ENCODE results near the gene SMOC2.

SMOC2 gene

DNA sequence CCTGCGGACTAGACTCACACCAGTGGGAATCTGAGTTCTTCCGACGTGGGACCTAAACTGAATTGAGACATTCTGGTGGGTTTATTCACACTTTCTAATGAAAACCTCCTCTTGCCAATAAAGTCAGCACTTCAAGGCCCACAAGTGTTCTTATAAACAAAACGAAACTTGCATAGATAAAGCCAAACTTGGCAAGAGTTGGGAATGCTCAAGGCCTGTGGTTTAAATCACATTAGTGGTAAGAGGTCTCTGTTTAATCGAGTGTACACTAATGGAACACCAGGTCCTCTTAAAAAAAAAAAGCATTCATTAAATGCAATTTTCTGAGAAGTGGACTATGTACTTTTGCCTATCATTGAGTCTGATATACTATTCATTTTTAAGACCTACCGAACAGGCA, 143.3 kb downstream of the SMOC2 start:
- Histone ChIP-seq H3K9me3 (no peaks in the 10 kb centered on the region), H3K4me3 (no peak overlapping the region), H3K36me3 (replicated peaks) (no peaks in the 10 kb centered on the region), H3K4me1 (no peaks in the 10 kb centered on the region), H3K27me3 (ENCODE audit: low read depth) (no peaks in the 10 kb centered on the region)
- in situ Hi-C loops (cut with MboI; ENCODE audit: low sequenced_read_pairs), result no loop called here
- DNase-seq (ENCODE audit: low spot score in 2 of 2), result no peak

DNA sequence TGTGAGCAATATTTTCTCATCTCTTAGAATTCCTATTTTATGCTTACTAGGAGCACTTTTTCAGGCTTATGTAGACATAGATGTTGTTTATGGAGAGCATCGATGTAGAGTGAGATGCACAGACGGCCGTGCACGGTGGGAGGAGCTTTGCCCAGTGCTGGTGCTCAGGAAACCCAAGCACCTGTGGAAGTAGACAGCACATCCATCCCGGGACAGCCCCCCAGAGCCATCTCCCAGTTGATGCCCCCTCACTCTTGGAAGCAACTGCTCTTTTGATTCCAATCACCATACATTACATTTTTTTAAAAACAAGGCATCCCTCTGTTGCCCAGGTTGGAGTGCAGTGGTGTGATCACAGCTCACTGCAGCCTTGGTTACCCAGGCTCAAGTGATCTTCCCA, 143.7 kb downstream of the SMOC2 start:
- Histone ChIP-seq H3K27me3 (ENCODE audit: low read depth) (no peaks in the 10 kb centered on the region), H3K36me3 (replicated peaks) (no peaks in the 10 kb centered on the region), H3K9me3 (no peaks in the 10 kb centered on the region), H3K4me1 (no peaks in the 10 kb centered on the region), H3K4me3 (no peak overlapping the region)
- in situ Hi-C loops (cut with MboI; ENCODE audit: low sequenced_read_pairs), result no loop called here
- no peak for DNase-seq (ENCODE audit: low spot score in 2 of 2)

DNA sequence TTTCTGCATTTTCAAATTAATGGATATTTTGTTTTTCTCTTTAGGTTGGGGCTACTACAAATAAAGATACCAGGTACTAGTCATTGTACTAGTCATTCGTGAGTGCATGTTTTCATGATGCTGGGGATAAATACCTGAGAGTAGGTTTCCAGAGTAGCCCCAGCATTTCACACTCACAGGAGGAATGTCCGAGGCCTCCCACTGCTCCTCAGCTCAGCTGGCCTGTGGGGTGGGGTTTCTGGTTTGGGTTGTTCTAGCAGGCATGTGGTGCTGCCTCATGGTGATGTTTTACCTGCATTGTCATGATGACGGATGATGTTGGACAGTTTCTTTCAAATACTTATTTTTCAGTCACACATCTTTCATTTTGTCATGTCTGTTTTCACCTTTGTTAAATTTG, 144.5 kb downstream of the SMOC2 start:
- Histone ChIP-seq H3K4me1 (no peaks in the 10 kb centered on the region), H3K4me3 (no peak overlapping the region), H3K36me3 (replicated peaks) (no peaks in the 10 kb centered on the region), H3K27me3 (ENCODE audit: low read depth) (no peaks in the 10 kb centered on the region), H3K9me3 (no peaks in the 10 kb centered on the region)
- in situ Hi-C loops (cut with MboI; ENCODE audit: low sequenced_read_pairs), result no loop called here
- DNase-seq (ENCODE audit: low spot score in 2 of 2), result no peak

DNA sequence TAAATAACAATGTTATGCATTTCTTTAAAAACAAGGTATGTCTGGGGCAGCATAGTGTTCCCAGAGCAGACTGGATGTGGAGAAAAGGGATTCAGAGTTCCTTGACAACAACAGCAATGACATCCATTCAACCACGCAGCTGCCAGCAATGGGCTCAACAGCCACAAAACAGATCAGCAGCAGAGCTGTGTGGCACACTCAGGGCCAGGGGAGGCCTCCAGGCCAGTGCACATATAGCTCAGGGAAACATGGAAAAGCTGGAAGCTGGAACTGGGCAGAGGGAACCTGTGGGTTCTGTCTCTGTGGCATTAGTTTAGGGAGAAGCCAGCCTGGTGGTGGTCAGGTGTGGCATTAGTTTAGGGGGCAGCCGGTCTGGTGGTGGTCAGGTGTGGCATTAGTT, 148.3 kb downstream of the SMOC2 start:
- Histone ChIP-seq H3K27me3 (ENCODE audit: low read depth) (no peaks in the 10 kb centered on the region), H3K9me3 (no peaks in the 10 kb centered on the region), H3K4me1 (no peaks in the 10 kb centered on the region), H3K36me3 (replicated peaks) (no peaks in the 10 kb centered on the region), H3K4me3 (no peak overlapping the region)
- DNase-seq (ENCODE audit: low spot score in 2 of 2), result no peak
- in situ Hi-C loops (cut with MboI; ENCODE audit: low sequenced_read_pairs), result no loop called here

DNA sequence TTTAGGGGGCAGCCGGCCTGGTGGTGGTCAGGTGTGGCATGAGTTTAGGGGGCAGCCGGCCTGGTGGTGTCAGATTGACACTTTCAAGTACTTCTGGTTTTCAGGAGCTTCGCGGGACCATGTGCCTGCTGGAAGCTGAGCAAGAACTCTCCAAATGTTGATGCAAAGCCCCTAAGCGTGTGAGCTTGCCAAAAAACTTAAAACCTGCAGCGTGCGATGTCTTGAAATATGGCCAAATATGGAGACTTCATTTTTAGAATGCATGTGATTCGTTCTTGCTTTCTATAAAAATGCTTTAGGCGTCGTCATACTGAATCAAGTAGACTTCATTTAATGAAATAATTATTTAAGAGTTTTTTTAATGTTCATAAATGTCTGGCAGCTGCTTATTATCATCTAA, 149.4 kb downstream of the SMOC2 start:
- DNase-seq (ENCODE audit: low spot score in 2 of 2), result no peak
- H3K36me3 ChIP-seq (replicated peaks), result no peaks in the 10 kb centered on the region
- in situ Hi-C loops (cut with MboI; ENCODE audit: low sequenced_read_pairs), result no loop called here
- no peak overlapping the region for H3K4me3 ChIP-seq
- H3K4me1 ChIP-seq, result no peaks in the 10 kb centered on the region
- no peaks in the 10 kb centered on the region for H3K9me3 ChIP-seq
- no peaks in the 10 kb centered on the region for H3K27me3 ChIP-seq (ENCODE audit: low read depth)

DNA sequence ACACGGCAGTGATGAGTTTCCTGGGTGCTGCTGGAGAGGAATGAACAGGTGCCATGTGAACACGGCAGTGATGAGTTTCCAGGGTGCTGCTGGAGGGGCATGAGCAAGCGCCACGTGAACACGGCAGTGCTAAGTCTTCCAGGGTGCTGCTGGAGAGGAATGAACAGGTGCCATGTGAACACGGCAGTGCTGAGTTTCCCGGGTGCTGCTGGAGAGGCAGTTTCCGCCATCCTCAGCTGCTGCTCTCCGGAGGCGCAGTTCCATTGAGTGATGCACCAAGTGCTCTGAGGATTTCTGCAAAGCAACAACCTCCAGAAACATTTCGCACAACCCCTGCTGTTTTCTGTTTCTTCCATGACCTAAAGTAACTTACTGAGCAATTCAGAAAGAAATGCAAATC, 155.4 kb downstream of the SMOC2 start:
- DNase-seq (ENCODE audit: low spot score in 2 of 2), result no peak
- in situ Hi-C loops (cut with MboI; ENCODE audit: low sequenced_read_pairs), result no loop called here

DNA sequence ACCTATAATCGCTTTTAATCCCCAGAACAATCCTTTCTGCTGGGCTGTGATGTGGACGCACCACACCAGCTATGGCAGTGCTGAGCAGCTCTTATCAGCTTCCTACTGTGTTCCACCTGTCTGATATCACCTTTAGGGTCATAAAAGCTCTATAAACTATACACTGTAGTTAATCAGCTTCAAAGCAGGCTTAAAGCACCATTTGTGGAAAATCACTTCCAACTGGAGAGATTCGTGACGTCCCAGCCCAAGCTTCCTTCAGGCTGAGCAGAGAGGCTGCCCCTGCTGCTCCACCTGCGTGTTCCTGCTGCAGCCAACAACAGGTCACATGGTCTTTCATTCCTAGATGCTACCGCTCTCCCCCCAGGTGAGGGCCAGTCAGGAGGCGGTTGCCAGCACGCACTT, 156.5 kb downstream of the SMOC2 start:
- Histone ChIP-seq H3K27me3 (ENCODE audit: low read depth) (no peaks in the 10 kb centered on the region), H3K4me3 (no peak overlapping the region), H3K36me3 (replicated peaks) (no peaks in the 10 kb centered on the region), H3K9me3 (no peaks in the 10 kb centered on the region), H3K4me1 (no peaks in the 10 kb centered on the region)
- in situ Hi-C loops (cut with MboI; ENCODE audit: low sequenced_read_pairs), result no loop called here
- DNase-seq (ENCODE audit: low spot score in 2 of 2), result no peak

More for the DNA sequence above, 155.4 kb downstream of the SMOC2 start:
- H3K4me1 ChIP-seq, result no peaks in the 10 kb centered on the region
- H3K4me3 ChIP-seq, result no peak overlapping the region
- H3K9me3 ChIP-seq, result no peaks in the 10 kb centered on the region
- H3K27me3 ChIP-seq (ENCODE audit: low read depth), result no peaks in the 10 kb centered on the region
- H3K36me3 ChIP-seq (replicated peaks), result no peaks in the 10 kb centered on the region

DNA sequence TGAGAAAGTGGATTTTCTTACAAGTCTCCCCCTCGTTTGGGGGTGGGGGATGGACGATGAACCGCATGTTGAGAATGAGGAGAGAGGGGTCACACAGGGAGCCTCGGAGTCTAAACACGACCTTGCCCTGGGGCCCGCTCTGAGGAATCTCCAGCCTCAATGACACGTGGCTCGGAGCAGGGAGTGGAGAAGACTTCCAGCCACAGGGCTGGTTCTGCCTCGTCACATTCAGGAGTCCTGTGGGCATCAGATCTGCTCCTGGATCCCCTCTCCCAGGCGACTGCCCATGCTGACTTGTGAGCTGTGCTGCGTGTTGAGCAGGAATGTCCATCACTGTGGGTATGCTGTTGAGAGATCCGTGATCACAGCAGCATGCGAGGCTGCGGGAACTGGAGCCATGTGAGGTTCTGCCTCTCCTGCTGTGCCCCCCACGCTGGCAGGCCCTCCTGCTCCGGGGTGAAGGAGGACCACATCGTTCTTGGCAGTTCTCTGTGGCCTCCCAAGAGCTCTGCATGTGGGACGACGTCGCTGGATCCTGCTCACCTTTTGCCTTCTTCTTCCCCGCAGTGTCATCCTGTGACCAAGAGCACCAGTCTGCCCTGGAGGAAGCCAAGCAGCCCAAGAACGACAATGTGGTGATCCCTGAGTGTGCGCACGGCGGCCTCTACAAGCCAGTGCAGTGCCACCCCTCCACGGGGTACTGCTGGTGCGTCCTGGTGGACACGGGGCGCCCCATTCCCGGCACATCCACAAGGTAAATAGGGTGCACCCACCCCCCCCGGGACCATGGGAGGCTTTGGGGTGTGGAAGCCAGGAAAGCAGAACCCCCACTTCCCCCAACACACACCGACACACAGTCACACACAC, 157.5 kb downstream of the SMOC2 start:
- Histone ChIP-seq H3K9me3 (no peaks in the 10 kb centered on the region), H3K4me1 (no peaks in the 10 kb centered on the region), H3K27me3 (ENCODE audit: low read depth) (no peaks in the 10 kb centered on the region), H3K4me3 (no peak overlapping the region), H3K36me3 (replicated peaks) (no peaks in the 10 kb centered on the region)
- DNase-seq (ENCODE audit: low spot score in 2 of 2), result no peak
- in situ Hi-C loops (cut with MboI; ENCODE audit: low sequenced_read_pairs), result no loop called here

DNA sequence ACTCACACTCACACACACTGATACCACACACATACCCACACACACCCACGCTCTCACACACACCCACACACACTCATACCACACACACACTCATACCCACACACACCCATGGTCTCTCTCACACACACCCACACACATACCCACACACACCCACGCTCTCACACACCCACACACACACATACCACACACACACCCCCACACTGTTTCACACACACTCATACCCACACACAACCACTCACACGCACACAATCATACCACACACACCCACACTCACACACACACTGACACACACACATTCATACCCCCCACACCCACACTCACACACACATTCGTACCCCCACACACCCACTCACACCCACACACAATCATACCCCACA, 158.1 kb downstream of the SMOC2 start:
- DNase-seq (ENCODE audit: low spot score in 2 of 2), result no peak
- Histone ChIP-seq H3K9me3 (no peaks in the 10 kb centered on the region), H3K27me3 (ENCODE audit: low read depth) (no peaks in the 10 kb centered on the region), H3K36me3 (replicated peaks) (no peaks in the 10 kb centered on the region), H3K4me1 (no peaks in the 10 kb centered on the region), H3K4me3 (no peak overlapping the region)
- in situ Hi-C loops (cut with MboI; ENCODE audit: low sequenced_read_pairs), result no loop called here

DNA sequence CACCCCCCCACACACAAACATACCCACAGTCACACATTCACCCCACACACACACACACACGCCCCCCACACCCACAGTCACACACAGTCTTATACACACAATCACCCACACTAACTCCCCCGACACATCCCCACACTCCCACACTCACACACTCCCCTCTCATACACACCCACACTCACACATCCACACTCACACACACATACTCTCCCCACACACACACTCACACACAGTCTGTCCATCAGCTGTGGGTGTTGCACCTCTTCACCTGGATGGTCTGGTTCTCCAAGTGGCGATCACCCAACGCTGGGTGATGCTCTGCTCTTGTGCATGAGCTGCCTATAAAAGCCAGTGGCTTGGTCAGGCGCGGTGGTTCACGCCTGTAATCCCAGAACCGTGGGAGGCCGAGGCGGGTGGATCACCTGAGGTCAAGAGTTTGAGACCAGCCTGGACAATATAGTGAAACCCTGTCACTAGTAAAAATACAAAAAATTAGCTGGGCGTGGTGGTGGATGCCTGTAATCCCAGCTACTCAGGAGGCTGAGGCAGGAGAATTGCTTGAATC, 158.9 kb downstream of the SMOC2 start:
- in situ Hi-C loops (cut with MboI; ENCODE audit: low sequenced_read_pairs), result no loop called here

DNA sequence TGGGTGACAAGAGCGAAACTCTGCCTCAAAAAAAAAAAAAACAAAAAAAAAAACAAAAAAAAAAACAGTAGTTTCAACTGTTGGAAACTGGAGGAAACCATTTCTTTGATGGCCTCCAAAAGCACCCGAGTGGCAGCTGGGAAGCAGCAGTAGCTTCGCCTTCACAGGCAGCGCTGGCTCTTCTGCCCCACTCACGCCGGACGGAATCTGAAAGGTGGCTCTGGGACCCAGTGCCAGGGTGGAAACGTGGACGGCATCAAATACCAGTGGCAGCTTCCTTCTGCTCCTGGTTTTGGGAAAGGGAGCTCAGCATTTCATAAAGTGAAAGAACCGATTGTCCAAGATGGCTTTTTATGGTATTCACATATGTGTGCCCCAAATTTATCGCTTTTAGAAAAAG, 159.4 kb downstream of the SMOC2 start:
- no peaks in the 10 kb centered on the region for H3K36me3 ChIP-seq (replicated peaks)
- no peaks in the 10 kb centered on the region for H3K9me3 ChIP-seq
- H3K27me3 ChIP-seq (ENCODE audit: low read depth), result no peaks in the 10 kb centered on the region
- in situ Hi-C loops (cut with MboI; ENCODE audit: low sequenced_read_pairs), result no loop called here
- no peaks in the 10 kb centered on the region for H3K4me1 ChIP-seq
- DNase-seq (ENCODE audit: low spot score in 2 of 2), result no peak
- H3K4me3 ChIP-seq, result no peak overlapping the region

More for the DNA sequence above, 158.9 kb downstream of the SMOC2 start:
- Histone ChIP-seq H3K36me3 (replicated peaks) (no peaks in the 10 kb centered on the region), H3K9me3 (no peaks in the 10 kb centered on the region), H3K4me1 (no peaks in the 10 kb centered on the region), H3K27me3 (ENCODE audit: low read depth) (no peaks in the 10 kb centered on the region), H3K4me3 (no peak overlapping the region)
- DNase-seq (ENCODE audit: low spot score in 2 of 2), result no peak

DNA sequence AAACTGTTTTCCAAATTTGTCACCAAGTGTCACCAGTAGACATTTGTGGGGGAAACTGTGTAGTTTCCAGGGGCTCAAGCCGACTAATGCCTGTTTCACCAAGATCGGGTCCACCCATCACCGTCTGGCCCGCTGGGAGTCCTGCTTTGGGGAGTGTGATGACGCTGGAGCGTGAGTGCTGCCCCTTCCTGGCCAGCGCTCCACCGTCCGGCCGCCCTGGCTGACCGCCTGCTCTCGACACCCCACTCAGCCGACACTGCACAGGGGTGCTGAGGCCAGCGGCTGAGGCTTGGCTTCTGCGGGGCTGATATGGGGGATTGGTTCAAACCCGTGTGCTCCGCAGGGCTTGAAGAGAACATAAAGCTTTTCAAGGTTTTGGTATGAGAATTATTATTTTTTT, 160.1 kb downstream of the SMOC2 start:
- Histone ChIP-seq H3K4me1 (no peaks in the 10 kb centered on the region), H3K36me3 (replicated peaks) (no peaks in the 10 kb centered on the region), H3K9me3 (no peaks in the 10 kb centered on the region), H3K4me3 (no peak overlapping the region), H3K27me3 (ENCODE audit: low read depth) (no peaks in the 10 kb centered on the region)
- in situ Hi-C loops (cut with MboI; ENCODE audit: low sequenced_read_pairs), result no loop called here
- DNase-seq (ENCODE audit: low spot score in 2 of 2), result no peak

DNA sequence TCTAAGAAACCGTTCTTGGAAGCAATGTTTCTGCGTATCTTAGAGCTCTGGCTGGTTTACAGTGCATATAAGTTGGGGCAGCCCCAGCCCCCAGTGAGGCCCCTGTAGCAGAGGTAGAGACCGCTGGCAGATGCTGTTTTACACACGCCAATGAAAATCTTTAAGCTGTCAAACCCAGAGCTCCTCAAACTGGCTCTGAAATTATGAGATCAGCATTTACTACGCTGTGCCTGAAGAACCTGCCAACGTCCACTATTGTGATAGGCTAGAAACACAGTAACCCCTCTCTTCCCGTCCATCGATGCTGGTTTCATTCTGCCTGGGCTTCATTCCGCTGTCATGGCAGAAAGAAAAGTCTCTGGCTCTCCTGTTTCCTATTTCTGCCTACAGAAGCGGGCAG, 160.6 kb downstream of the SMOC2 start:
- H3K4me1 ChIP-seq, result no peaks in the 10 kb centered on the region
- no peaks in the 10 kb centered on the region for H3K36me3 ChIP-seq (replicated peaks)
- no peak for DNase-seq (ENCODE audit: low spot score in 2 of 2)
- in situ Hi-C loops (cut with MboI; ENCODE audit: low sequenced_read_pairs), result no loop called here
- H3K27me3 ChIP-seq (ENCODE audit: low read depth), result no peaks in the 10 kb centered on the region
- no peak overlapping the region for H3K4me3 ChIP-seq
- no peaks in the 10 kb centered on the region for H3K9me3 ChIP-seq

DNA sequence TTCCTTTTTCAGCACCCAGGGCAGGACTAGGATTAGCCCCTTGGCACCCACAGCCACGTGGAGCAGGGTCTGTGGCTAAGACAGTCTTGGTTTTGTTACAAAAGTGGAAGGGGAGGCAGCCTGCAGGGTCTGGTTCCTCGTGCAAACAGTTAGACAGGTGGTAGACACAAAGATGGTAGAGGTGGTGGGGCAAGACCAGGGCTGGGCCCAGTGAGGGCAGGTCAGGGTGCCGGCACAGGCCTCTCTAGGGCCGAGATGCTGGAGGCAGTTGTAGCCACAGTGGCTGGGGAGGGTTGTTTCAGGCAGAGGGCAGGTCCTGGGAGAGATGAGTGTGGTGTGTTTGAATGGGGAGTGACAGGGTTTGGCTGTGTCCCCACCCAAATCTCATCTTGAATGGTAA, 161.6 kb downstream of the SMOC2 start:
- no peaks in the 10 kb centered on the region for H3K36me3 ChIP-seq (replicated peaks)
- in situ Hi-C loops (cut with MboI; ENCODE audit: low sequenced_read_pairs), result no loop called here
- DNase-seq (ENCODE audit: low spot score in 2 of 2), result no peak
- no peaks in the 10 kb centered on the region for H3K9me3 ChIP-seq
- H3K27me3 ChIP-seq (ENCODE audit: low read depth), result no peaks in the 10 kb centered on the region
- no peaks in the 10 kb centered on the region for H3K4me1 ChIP-seq
- no peak overlapping the region for H3K4me3 ChIP-seq

DNA sequence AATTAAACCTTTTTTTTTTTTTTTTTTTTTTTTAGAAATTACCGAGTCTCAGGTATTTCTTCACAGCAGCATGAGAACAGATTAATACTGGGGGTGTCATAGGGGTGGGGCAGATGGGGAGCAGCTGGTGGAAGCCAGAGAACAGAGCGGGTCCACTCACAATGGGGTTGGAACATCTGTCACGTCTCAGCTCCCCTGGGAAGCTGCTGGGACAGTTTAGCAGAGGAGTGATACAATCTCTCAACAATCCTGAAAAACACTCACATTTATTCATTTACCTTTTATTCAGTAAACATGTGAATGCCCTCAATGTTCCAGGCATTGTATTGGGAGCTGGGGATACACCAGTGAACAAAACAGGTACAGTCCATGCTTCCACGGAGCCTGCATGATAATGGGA, 162.2 kb downstream of the SMOC2 start:
- no peaks in the 10 kb centered on the region for H3K4me1 ChIP-seq
- H3K36me3 ChIP-seq (replicated peaks), result no peaks in the 10 kb centered on the region
- in situ Hi-C loops (cut with MboI; ENCODE audit: low sequenced_read_pairs), result no loop called here

More for the DNA sequence above, 162.2 kb downstream of the SMOC2 start:
- Histone ChIP-seq H3K9me3 (no peaks in the 10 kb centered on the region), H3K4me3 (no peak overlapping the region), H3K27me3 (ENCODE audit: low read depth) (no peaks in the 10 kb centered on the region)
- no peak for DNase-seq (ENCODE audit: low spot score in 2 of 2)

All from HAP-1 (cell line).